ENCODE results near the gene PPFIA3.
A peak's percentile ranks its signal among the peaks of the same experiment; 100 is the strongest.

DNA sequence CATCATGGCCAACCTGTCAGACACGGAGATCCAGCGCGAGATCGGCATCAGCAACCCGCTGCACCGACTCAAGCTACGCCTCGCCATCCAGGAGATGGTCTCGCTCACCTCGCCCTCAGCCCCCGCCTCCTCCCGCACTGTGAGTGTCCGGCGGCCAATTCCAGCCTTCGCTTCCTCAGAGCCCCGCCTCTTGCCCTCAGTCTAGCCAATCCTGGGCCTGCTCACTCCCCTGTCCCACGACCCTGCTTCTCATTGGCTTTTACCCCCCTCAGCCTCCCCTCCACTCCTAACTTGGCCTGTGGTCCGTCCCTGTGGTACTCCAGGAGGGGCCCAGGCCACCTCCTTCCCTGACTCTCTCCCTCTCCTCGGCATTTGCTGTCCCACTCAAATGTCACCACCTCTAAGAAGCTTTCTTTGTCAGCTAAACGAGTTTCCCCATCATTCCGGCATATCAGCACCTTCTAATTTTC, 23.6 kb downstream of the PPFIA3 start:
- TF ChIP-seq, protein P1, sequence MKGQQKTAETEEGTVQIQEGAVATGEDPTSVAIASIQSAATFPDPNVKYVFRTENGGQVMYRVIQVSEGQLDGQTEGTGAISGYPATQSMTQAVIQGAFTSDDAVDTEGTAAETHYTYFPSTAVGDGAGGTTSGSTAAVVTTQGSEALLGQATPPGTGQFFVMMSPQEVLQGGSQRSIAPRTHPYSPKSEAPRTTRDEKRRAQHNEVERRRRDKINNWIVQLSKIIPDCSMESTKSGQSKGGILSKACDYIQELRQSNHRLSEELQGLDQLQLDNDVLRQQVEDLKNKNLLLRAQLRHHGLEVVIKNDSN (CRISPR knock-in tag; IDR thresholded peaks at IDR 0.05) = no peak
- TF ChIP-seq, protein P2, sequence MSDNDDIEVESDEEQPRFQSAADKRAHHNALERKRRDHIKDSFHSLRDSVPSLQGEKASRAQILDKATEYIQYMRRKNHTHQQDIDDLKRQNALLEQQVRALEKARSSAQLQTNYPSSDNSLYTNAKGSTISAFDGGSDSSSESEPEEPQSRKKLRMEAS (CRISPR knock-in tag; IDR thresholded peaks at IDR 0.05) = peak; percentile 51
- TF ChIP-seq IRF2 (CRISPR knock-in tag; IDR thresholded peaks at IDR 0.05; ENCODE audit: borderline replicate concordance, low read depth) = no peak
